Body of pancreas (tissue), 4 donors: Measurements from ENCODE around the gene CD2BP2. TPM values are rescaled to one million over a fixed set of nuclear protein-coding genes. Genes with fewer than 3 reads are reported as not detected.

Source experiments
- ATAC-seq: fragments of 150-250 bp; one replicate; pipeline ENCODE4 v1.9.1; 2016
- DNase-seq, 4 donors: peaks; one replicate each; pipeline ENCODE4 v3.0.0-alpha.2; 2019
- H3K27ac ChIP-seq, 4 donors: fragments of 200-600 bp; sonication (generic); 1 replicate in 3 of 4; 2 replicates in 1 of 4; pipeline versions ENCODE4 v1.5.1 to v1.6.1; 2016 to 2019; ENCODE audit warnings: mild to moderate bottlenecking in 1 of 4, mixed read lengths in 1 of 4, moderate library complexity in 1 of 4
- H3K27me3 ChIP-seq, 2 donors: fragments of 200-600 bp; sonication (generic); one replicate each; pipeline ENCODE4 v1.6.0; 2016; ENCODE audit warnings: mild to moderate bottlenecking in 1 of 2
- H3K36me3 ChIP-seq, 2 donors: fragments of 200-600 bp; sonication (generic); replicated peaks in 1 of 2; 2 replicates each; pipeline ENCODE4 v1.5.1; 2016; ENCODE audit warnings: low read depth in 2 of 2; ENCODE audit not compliant: insufficient read depth in 1 of 2
- H3K4me1 ChIP-seq: fragments of 200-600 bp; sonication (generic); one replicate; pipeline ENCODE4 v1.6.0; 2016
- H3K4me3 ChIP-seq, 2 donors: fragments of 200-600 bp; sonication (generic); 1 replicate in 1 of 2; 2 replicates in 1 of 2; pipeline ENCODE4 v1.5.1; 2016 to 2019
- H3K9me3 ChIP-seq, 3 donors: fragments of 200-600 bp; sonication (generic); 1 replicate in 2 of 3; 2 replicates in 1 of 3; pipeline ENCODE4 v1.5.1; 2016
- POLR2A ChIP-seq, 3 donors: fragments of 450-650 bp; IDR thresholded peaks; one replicate each; pipeline ENCODE4 v1.6.1; 2016; ENCODE audit warnings: antibody characterized with exemption in 3 of 3, mild to moderate bottlenecking in 2 of 3
- WGBS, 2 donors: methylation state at CpG; one replicate each; pipeline ENCODE4 v1.1.5; 2017; 5-methylcytosine and 5-hydroxymethylcytosine counted together
- intact Hi-C: fragments of 100-400 bp; cut with DNase I; formaldehyde crosslinking; loops from one replicate; pipeline ENCODE4 v1.15.1; 2023
- total RNA-seq, 2 donors: library from RNA; depleted of rRNA; stranded (reverse); fragments of >200 nt; gene quantifications; one replicate each; pipeline ENCODE4 v1.1.0, GENCODE V29; 2016
- TF ChIP-seq, protein P1 (sequence below), 7 experiments: fragments of 450-650 bp in 4 of 7; fragments of 200-600 bp in 3 of 7; sonication (generic) in 3 of 7; IDR thresholded peaks; one replicate each; pipeline ENCODE4 v1.5.1; 2016 to 2019; ENCODE audit warnings: antibody characterized with exemption in 7 of 7

CD2BP2 gene
- 10 to 100 TPM; 19.8 to 20.2 TPM for total RNA-seq

GRCh38 chr16:30355144-30355953 lies at the start of gene CD2BP2:
Gene CD2BP2, minus strand, starts transcription at chr16:30355308. Its CDS starts 627 bp downstream, at chr16:30354681.
- 0% methylated on average over 18 to 45 of the region's 45 CpGs for WGBS, 2 donors
- TF ChIP-seq, protein P1, sequence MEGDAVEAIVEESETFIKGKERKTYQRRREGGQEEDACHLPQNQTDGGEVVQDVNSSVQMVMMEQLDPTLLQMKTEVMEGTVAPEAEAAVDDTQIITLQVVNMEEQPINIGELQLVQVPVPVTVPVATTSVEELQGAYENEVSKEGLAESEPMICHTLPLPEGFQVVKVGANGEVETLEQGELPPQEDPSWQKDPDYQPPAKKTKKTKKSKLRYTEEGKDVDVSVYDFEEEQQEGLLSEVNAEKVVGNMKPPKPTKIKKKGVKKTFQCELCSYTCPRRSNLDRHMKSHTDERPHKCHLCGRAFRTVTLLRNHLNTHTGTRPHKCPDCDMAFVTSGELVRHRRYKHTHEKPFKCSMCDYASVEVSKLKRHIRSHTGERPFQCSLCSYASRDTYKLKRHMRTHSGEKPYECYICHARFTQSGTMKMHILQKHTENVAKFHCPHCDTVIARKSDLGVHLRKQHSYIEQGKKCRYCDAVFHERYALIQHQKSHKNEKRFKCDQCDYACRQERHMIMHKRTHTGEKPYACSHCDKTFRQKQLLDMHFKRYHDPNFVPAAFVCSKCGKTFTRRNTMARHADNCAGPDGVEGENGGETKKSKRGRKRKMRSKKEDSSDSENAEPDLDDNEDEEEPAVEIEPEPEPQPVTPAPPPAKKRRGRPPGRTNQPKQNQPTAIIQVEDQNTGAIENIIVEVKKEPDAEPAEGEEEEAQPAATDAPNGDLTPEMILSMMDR (IDR thresholded peaks at IDR 0.05), result no peak
- TF ChIP-seq POLR2A (IDR thresholded peaks at IDR 0.05), result peak in 2 of 3 donors; percentile 62 to 63
- peaks cover 52% of the 10 kb centered on the region for H3K4me1 ChIP-seq
- no peaks in the 10 kb centered on the region for H3K9me3 ChIP-seq
- peaks cover 0 to 5% of the 10 kb centered on the region in 2 donors for H3K36me3 ChIP-seq
- H3K27ac ChIP-seq, result peak within 1 kb of the TSS; percentile 84 to 97 (median 91)
- peak within 1 kb of the TSS; percentile 65 to 82 for H3K4me3 ChIP-seq
- DNase-seq, result peak; percentile 95 to 98 (median 96)
- intact Hi-C loops, result no loop called here
- no peaks in the 10 kb centered on the region for H3K27me3 ChIP-seq
- peak; percentile 91 for ATAC-seq

DNA sequence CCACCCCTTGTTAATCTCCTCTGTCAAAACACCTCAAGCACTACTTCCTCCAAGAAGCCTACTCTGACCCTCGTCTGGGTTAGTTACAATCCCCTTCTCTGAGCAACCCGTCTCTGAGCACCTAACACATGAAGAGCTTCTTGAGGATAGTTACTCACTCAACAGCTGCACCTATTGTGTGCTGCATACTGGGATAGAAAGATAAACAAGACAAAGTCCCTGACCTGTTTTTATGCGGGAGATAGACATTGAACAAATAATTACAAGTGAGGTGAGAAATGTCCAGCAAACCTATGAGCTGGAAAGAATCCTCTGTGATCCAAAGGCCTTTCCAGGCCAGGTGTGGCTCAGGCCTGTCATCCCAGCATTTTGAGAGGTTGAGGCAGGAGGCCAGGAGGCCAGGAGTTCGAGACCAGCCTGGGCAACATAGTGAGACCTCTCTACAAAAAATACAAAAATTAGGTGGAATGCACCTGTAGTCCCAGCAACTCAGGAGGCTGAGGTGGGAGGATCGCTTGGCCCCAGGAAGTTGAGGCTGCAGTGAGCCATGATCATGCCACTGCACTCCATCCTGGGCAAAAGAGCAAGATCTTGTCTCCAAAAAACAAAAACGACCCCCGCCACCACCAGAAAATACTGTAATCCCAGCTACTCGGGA lies 46.8 kb upstream of the CD2BP2 start:
- intact Hi-C loops, result no loop called here
- DNase-seq, result no peak
- peak overlapping the region in 1 of 4 donors; percentile 18 for H3K27ac ChIP-seq
- no peaks in the 10 kb centered on the region for H3K36me3 ChIP-seq
- WGBS, 2 donors, result 51 to 66% methylated on average over 7 to 8 of the region's 8 CpGs
- no peak overlapping the region for H3K4me3 ChIP-seq
- no peaks in the 10 kb centered on the region for H3K9me3 ChIP-seq
- H3K27me3 ChIP-seq, result no peaks in the 10 kb centered on the region
- no peak for TF ChIP-seq POLR2A (IDR thresholded peaks at IDR 0.05)
- TF ChIP-seq, protein P1 (IDR thresholded peaks at IDR 0.05), result no peak
- H3K4me1 ChIP-seq, result peaks cover 34% of the 10 kb centered on the region
- ATAC-seq, result no peak

- Histone ChIP-seq H3K4me1 (peaks cover 46% of the 10 kb centered on the region), H3K36me3 (no peaks in the 10 kb centered on the region), H3K27me3 (no peaks in the 10 kb centered on the region), H3K9me3 (no peaks in the 10 kb centered on the region), H3K4me3 (peak overlapping the region in 1 of 2 donors; percentile 50), H3K27ac (peak overlapping the region; percentile 46 to 81 (median 70))
- TF ChIP-seq, protein P1 (IDR thresholded peaks at IDR 0.05), result no peak
- no peak for TF ChIP-seq POLR2A (IDR thresholded peaks at IDR 0.05)
- intact Hi-C loops, result no loop called here
- DNase-seq (no peak), ATAC-seq (no peak)
- WGBS, 2 donors, result 25 to 41% methylated on average over 4 to 12 of the region's 12 CpGs
Observed at GRCh38 chr16:30399435-30400186, 44.5 kb upstream of the CD2BP2 start.

- TF ChIP-seq, protein P1 (IDR thresholded peaks at IDR 0.05), result no peak
- TF ChIP-seq POLR2A (IDR thresholded peaks at IDR 0.05), result no peak
- Histone ChIP-seq H3K9me3 (no peaks in the 10 kb centered on the region), H3K27ac (no peak overlapping the region), H3K27me3 (no peaks in the 10 kb centered on the region), H3K36me3 (no peaks in the 10 kb centered on the region), H3K4me1 (peaks cover 49% of the 10 kb centered on the region), H3K4me3 (no peak overlapping the region)
- 79 to 85% methylated on average over 10 to 23 of the region's 23 CpGs for WGBS, 2 donors
- DNase-seq (no peak), ATAC-seq (no peak)
- intact Hi-C loops, result no loop called here
Observed at GRCh38 chr16:30398661-30399434, 43.7 kb upstream of the CD2BP2 start.
